Liver (tissue), 9 donors: ENCODE results near the gene THUMPD2. TPM values are rescaled to one million over a fixed set of nuclear protein-coding genes. Genes with fewer than 3 reads are reported as not detected.

Experiments
- DNase-seq: peaks from one replicate; pipeline ENCODE4 v3.0.0-alpha.2; 2017; ENCODE audit warnings: low spot score
- H3K27ac ChIP-seq, 2 donors: one replicate each; pipeline ENCODE4 v1.7.0; 2013; ENCODE audit warnings: inconsistent platforms in 2 of 2, low read length in 2 of 2, control low read depth in 1 of 2, low read depth in 1 of 2, mild to moderate bottlenecking in 1 of 2
- H3K27me3 ChIP-seq, 4 donors: one replicate each; pipeline versions ENCODE4 v1.6.1 to v1.7.0; 2013; ENCODE audit warnings: low read length in 3 of 4, inconsistent platforms in 1 of 4, mild to moderate bottlenecking in 1 of 4, moderate library complexity in 1 of 4; ENCODE audit not compliant: control insufficient read depth in 4 of 4, insufficient read depth in 4 of 4
- H3K36me3 ChIP-seq, 4 donors: one replicate each; pipeline versions ENCODE4 v1.6.1 to v1.7.0; 2013; ENCODE audit warnings: low read length in 3 of 4, mild to moderate bottlenecking in 3 of 4, low read depth in 1 of 4, moderate library complexity in 1 of 4; ENCODE audit not compliant: control insufficient read depth in 4 of 4, insufficient read depth in 3 of 4
- H3K4me1 ChIP-seq, 4 donors: one replicate each; pipeline versions ENCODE4 v1.6.1 to v1.7.0; 2013; ENCODE audit warnings: low read length in 3 of 4, mild to moderate bottlenecking in 3 of 4, moderate library complexity in 1 of 4; ENCODE audit not compliant: control insufficient read depth in 4 of 4, insufficient read depth in 4 of 4
- H3K4me3 ChIP-seq, 3 donors: one replicate each; pipeline versions ENCODE4 v1.6.1 to v1.7.0; 2013; ENCODE audit warnings: low read length in 3 of 3, control low read depth in 1 of 3, low read depth in 1 of 3, mild to moderate bottlenecking in 1 of 3
- H3K9ac ChIP-seq, 2 donors: one replicate each; pipeline ENCODE4 v1.7.0; 2013; ENCODE audit warnings: low read length in 2 of 2, mild to moderate bottlenecking in 2 of 2, moderate library complexity in 2 of 2, control low read depth in 1 of 2, low read depth in 1 of 2
- H3K9me3 ChIP-seq, 4 donors: one replicate each; pipeline versions ENCODE4 v1.6.1 to v1.7.0; 2013; ENCODE audit warnings: low read length in 3 of 4; ENCODE audit not compliant: control insufficient read depth in 4 of 4
- ATF3 ChIP-seq: IDR thresholded peaks from 2 replicates; pipeline ENCODE4 v1.6.1; 2016; ENCODE audit warnings: antibody characterized with exemption
- CTCF ChIP-seq: fragments of 150-350 bp; IDR thresholded peaks from 2 replicates; pipeline ENCODE4 v1.5.1; 2017; ENCODE audit warnings: improper control_type of control experiment, low read depth, low read length; ENCODE audit not compliant: missing input control
- FOXA1 ChIP-seq: IDR thresholded peaks from 2 replicates; pipeline ENCODE4 v1.6.1; 2016; ENCODE audit warnings: antibody characterized with exemption
- FOXA2 ChIP-seq: IDR thresholded peaks from 2 replicates; pipeline ENCODE4 v1.6.1; 2016; ENCODE audit warnings: antibody characterized with exemption
- HNF4G ChIP-seq: IDR thresholded peaks from 2 replicates; pipeline ENCODE4 v1.6.1; 2016; ENCODE audit warnings: antibody characterized with exemption
- JUND ChIP-seq, 2 donors: IDR thresholded peaks; 2 replicates each; pipeline ENCODE4 v1.6.1; 2016; ENCODE audit warnings: antibody characterized with exemption in 2 of 2
- MAX ChIP-seq: IDR thresholded peaks from 2 replicates; pipeline ENCODE4 v1.6.1; 2016; ENCODE audit warnings: antibody characterized with exemption
- NR2F2 ChIP-seq: IDR thresholded peaks from 2 replicates; pipeline ENCODE4 v1.6.1; 2016; ENCODE audit warnings: antibody characterized with exemption
- RAD21 ChIP-seq, 2 donors: IDR thresholded peaks; 2 replicates each; pipeline ENCODE4 v1.6.1; 2016; ENCODE audit warnings: antibody characterized with exemption in 2 of 2, mild to moderate bottlenecking in 2 of 2
- REST ChIP-seq: IDR thresholded peaks from 2 replicates; pipeline ENCODE4 v1.6.1; 2016; ENCODE audit warnings: antibody characterized with exemption, mild to moderate bottlenecking
- RXRA ChIP-seq, 2 donors: IDR thresholded peaks; 2 replicates each; pipeline ENCODE4 v1.6.1; 2017 to 2018; ENCODE audit warnings: antibody characterized with exemption in 2 of 2, mild to moderate bottlenecking in 1 of 2
- SP1 ChIP-seq: IDR thresholded peaks from 2 replicates; pipeline ENCODE4 v1.6.1; 2018; ENCODE audit warnings: antibody characterized with exemption, mild to moderate bottlenecking
- TAF1 ChIP-seq: conservative IDR thresholded peaks from 2 replicates; pipeline ENCODE4 v1.6.1; 2016; ENCODE audit warnings: antibody characterized with exemption, mild to moderate bottlenecking
- YY1 ChIP-seq: IDR thresholded peaks from 2 replicates; pipeline ENCODE4 v1.6.1; 2016; ENCODE audit warnings: antibody characterized with exemption, mild to moderate bottlenecking
- ZBTB33 ChIP-seq: IDR thresholded peaks from 2 replicates; pipeline ENCODE4 v1.6.1; 2016; ENCODE audit warnings: antibody characterized with exemption
- WGBS: extraction: QIAGEN DNeasy Blood & Tissue Kit; methylation state at CpG from one replicate; pipeline ENCODE4 v1.1.7; 2013; 5-methylcytosine and 5-hydroxymethylcytosine counted together
- polyA plus RNA-seq, 2 donors: library from polyadenylated mRNA; stranded (reverse) in 1 of 2; unstranded in 1 of 2; fragments of 200-250 nt in 1 of 2; fragments of >200 nt in 1 of 2; fragmentation: Nextera tagmentation in 1 of 2; extraction: Ambion mirVana in 1 of 2; gene quantifications; one replicate each; pipeline versions ENCODE4 v1.2.1 to v1.2.3, GENCODE V29; 2013 to 2015
- total RNA-seq, 2 donors: library from RNA; depleted of rRNA; stranded (reverse); fragments of >200 nt; gene quantifications; one replicate each; pipeline ENCODE4 v1.2.3, GENCODE V29; 2014
- donor health status: healthy.
- donor health status: healthy.
- donor health status: healthy.
- donor health status: healthy.
- donor health status: healthy.

The THUMPD2 gene
- total and polyA plus RNA-seq, 4 donors = 2.2 to 5.9 (median 5.0) TPM

- WGBS = 89% methylated on average over 1 of the region's 1 CpG
- Histone ChIP-seq H3K9me3 (peaks cover 0 to 3% (median 2%) of the 10 kb centered on the region in 4 donors), H3K27ac (no peak overlapping the region)
Observed at GRCh38 chr2:39689272-39689841, 89.7 kb downstream of the THUMPD2 start.

GRCh38 chr2:39688181-39688580, 90.9 kb downstream of the THUMPD2 start:
- TF ChIP-seq CTCF (no peak), SP1 (no peak), TAF1 (no peak), ATF3 (no peak), JUND (IDR thresholded peaks at IDR 0.05) (no peak), YY1 (no peak)
- Histone ChIP-seq H3K36me3 (no peaks in the 10 kb centered on the region), H3K4me1 (no peaks in the 10 kb centered on the region), H3K9me3 (peaks cover 0 to 3% (median 2%) of the 10 kb centered on the region in 4 donors), H3K27ac (no peak overlapping the region), H3K9ac (no peak overlapping the region), H3K27me3 (no peaks in the 10 kb centered on the region), H3K4me3 (no peak overlapping the region)
- 64% methylated on average over 2 of the region's 2 CpGs for WGBS
- DNase-seq = no peak

More at GRCh38 chr2:39689272-39689841, 89.7 kb downstream of the THUMPD2 start:
- Histone ChIP-seq H3K27me3 (no peaks in the 10 kb centered on the region), H3K4me1 (no peaks in the 10 kb centered on the region), H3K9ac (no peak overlapping the region), H3K36me3 (no peaks in the 10 kb centered on the region), H3K4me3 (no peak overlapping the region)
- TF ChIP-seq YY1 (no peak), SP1 (no peak), HNF4G (no peak), ATF3 (no peak), RAD21 (IDR thresholded peaks at IDR 0.05) (no peak), MAX (no peak)
- DNase-seq = no peak

GRCh38 chr2:39686456-39686855, 92.6 kb downstream of the THUMPD2 start:
- WGBS = 82% methylated on average over 6 of the region's 6 CpGs
- Histone ChIP-seq H3K9me3 (peaks cover 0 to 3% (median 2%) of the 10 kb centered on the region in 4 donors), H3K36me3 (no peaks in the 10 kb centered on the region), H3K27me3 (no peaks in the 10 kb centered on the region), H3K4me1 (no peaks in the 10 kb centered on the region), H3K27ac (no peak overlapping the region), H3K9ac (no peak overlapping the region), H3K4me3 (no peak overlapping the region)
- DNase-seq = no peak
- TF ChIP-seq TAF1 = no peak
- no peak for TF ChIP-seq REST
- no peak for TF ChIP-seq HNF4G
- no peak for TF ChIP-seq YY1
- TF ChIP-seq ZBTB33 = no peak
- no peak for TF ChIP-seq SP1
- no peak for TF ChIP-seq RAD21 (IDR thresholded peaks at IDR 0.05)
- TF ChIP-seq ATF3 = no peak
- TF ChIP-seq RXRA (IDR thresholded peaks at IDR 0.05) = no peak
- no peak for TF ChIP-seq FOXA1
- no peak for TF ChIP-seq NR2F2
- no peak for TF ChIP-seq FOXA2
- no peak for TF ChIP-seq MAX
- TF ChIP-seq CTCF = no peak
